GM19395 (cell line): ENCODE measurements around the gene PHACTR3.
"Not testable (repeated sequence)": the region's sequence is repeated elsewhere in the genome, so short reads cannot be mapped to it uniquely, and the experiment has no call there.

Experiments
- ATAC-seq: cut with Tn5 transposase; IDR thresholded peaks from one replicate; pipeline ENCODE4 v1.9.1; 2021; ENCODE audit warnings: mild to moderate bottlenecking, moderate library complexity; ENCODE audit not compliant: unreplicated experiment

Gene PHACTR3

DNA sequence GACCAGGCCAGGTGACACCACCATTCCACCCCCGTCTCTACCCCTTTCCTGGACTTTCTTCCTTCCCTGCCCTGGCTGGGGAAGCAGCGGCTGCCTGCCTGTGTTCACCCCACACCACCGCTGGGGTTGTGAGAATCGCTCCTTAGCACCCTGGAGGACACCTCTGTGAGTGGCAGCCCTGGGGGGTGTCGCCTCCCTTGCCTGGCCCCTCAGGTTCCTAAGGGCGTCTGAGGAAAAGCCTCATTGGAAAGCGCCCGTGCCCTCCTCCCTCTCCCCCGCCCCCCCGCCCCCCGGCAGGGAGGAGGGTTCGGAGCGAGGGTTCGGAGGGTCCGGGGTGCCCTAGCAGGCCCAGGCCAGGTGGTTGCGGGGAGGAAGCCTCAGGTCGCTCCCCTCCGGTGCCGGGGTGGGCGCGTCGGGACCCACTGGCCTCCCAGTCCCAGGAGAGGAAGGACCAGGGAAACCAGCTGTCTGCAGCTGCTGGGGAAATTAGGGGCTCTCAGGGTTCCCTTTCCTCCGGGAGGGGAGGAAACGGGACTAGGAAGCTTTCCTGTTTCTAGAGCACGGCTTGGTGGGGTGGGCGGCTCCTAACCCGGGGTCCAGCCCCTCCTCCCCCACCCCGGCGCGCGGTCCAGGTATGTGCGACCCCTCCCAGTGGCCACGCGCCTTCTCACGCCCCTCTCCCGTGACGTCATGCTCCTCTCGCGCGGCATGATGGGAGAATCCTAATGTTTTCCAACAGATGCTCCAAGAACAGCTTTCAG is at the start of gene PHACTR3:
TSS of gene PHACTR3 (plus strand) at position 760 of the 761 bp plus-strand sequence. CDS start 475 bp downstream, outside the sequence.
- no peak for ATAC-seq

DNA sequence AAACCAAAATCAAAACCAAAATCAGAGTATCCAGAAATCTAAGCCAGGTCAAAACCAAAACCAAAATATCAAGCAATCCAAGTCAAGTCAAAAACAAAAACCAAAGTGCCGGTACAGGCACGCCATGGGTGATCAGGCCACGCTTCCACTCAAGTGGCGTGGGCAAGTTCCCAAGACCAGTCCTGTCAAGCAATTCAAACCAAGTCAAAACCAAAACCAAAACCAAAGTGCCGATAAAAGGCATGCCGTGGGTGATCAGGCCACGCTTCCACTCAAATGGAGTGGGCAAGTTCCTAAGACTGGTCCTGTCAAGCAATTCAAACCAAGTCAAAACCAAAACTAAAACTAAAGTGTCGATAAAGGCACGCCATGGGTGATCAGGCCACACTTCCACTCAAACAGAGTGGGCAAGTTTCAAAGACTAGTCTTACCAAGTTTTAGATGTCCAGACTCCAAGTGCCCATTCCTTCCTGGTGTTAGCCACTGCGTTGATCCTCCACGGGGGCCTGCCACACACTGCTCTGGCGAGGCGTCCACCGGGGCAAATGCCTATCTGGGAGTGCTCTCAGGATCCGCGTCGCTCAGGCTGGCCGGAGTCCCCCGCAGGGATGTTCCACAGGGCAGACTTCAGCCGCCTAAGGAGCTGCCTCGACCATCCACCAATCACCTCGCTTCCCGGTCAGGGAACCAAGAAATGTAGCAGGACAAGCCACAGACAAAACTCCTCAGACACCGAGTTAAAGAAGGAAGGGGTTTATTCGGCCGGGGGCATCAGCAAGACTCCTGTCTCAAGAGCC is 46.4 kb upstream of the PHACTR3 start:
- not testable (repeated sequence) for ATAC-seq

GRCh38 chr20:59559024-59559817 is 45.1 kb upstream of the PHACTR3 start:
- no peak for ATAC-seq

- ATAC-seq = no peak
These were observed 44.5 kb upstream of the PHACTR3 start for GRCh38 chr20:59559863-59560262.

- ATAC-seq = no peak
These were observed 43.6 kb upstream of the PHACTR3 start for GRCh38 chr20:59560588-59561227.

GRCh38 chr20:59561228-59561605 is 43.1 kb upstream of the PHACTR3 start:
- no peak for ATAC-seq

- ATAC-seq = no peak
These were observed 42.6 kb upstream of the PHACTR3 start for GRCh38 chr20:59561614-59562277.

DNA sequence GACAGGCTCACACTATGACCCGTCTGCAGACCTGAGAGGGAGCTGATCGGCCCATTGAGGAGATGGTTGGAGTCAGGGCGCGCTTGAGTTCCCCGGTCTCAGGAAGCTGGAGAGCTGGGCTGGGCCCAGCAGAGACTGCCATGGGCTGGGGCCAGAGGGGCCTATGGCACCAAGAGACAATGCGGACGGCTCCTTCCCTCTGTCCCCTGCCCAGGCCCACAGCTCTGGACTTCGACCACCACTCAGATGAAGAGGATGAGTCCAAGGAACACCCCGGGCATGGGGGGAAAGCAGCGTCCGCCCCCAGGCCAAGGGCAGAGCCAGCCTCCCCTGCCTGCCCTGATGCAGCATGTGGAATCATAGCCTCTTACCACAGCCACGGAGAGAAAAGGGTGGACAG is 40.2 kb upstream of the PHACTR3 start:
- no peak for ATAC-seq

DNA sequence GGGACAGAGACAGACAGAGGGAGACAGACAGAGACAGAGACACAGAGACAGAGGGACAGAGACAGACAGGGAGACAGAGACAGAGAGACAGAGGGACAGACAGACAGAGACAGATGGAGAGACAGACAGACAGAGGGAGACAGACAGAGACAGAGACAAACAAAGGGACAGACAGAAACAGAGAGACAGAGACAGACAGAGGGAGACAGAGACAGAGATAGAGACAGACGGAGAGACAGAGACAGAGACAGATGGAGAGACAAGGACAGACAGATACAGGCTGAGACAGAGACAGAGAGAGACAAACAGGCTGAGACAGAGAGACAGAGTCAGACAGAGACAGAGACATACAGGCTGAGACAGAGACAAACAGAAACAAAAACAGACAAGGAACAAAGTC is 39.4 kb upstream of the PHACTR3 start:
- ATAC-seq = no peak

DNA sequence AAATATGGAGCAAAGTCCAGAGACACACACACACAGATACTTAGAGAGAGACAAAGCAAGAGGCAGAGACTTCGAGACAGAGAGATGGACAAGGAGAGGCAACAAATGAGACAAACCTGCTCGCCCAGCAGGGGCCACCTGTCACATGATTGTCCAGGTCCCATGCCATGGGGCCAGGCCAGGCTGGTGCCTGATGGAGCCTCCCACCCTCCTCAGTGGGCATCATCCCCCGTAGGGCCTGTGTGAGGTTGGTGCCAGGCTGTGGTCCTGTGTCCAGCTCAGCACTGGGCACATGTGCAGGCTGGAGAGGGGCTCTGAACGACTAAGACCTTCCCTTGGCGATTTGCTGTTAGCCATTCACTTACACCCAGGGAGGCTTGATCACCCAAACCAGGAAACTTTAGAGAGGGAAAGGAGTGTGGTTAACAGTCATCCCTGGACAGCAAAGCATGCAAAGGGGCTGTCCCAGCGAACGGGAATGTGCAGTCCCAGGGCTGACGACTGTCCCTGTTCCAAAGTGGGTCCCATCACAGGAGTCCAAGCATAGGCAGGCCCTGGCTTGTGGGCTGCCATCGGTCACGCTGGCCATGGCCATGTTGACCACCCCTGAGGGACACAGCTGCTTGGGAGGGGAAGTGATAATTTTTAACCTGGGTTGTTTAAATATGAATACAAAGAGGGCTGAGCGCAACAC is 38.4 kb upstream of the PHACTR3 start:
- ATAC-seq = no peak

- no peak for ATAC-seq
These were observed 37.5 kb upstream of the PHACTR3 start for GRCh38 chr20:59566631-59567524.

- ATAC-seq = no peak
These were observed 36.5 kb upstream of the PHACTR3 start for GRCh38 chr20:59567585-59568508.

DNA sequence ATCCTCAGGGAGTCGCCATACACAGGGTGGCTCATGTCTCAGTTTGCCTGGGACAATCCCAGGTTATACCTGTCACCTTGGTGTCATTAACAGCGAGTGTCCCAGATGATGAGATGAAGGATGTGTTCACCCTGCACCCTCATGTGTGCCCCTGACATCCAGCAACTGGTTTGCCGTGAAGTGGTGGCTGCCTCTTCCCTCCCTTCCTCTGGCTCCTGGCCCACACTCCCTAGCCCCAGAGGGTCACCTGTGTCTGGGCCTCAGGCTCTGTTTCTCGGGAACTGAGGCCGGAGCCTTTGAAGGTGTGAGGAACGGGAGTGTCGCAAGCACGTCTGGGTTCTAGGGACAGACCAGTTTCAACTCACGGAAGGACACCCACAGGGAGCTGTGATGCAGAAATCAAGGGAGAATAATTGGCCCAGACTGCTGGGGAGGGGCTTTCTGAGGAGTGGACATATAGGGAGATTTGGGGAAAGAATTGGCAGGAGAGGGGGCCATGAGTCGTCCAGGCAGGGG is 35.8 kb upstream of the PHACTR3 start:
- ATAC-seq = no peak

- ATAC-seq = no peak
These were observed 35.0 kb upstream of the PHACTR3 start for GRCh38 chr20:59569305-59569704.

DNA sequence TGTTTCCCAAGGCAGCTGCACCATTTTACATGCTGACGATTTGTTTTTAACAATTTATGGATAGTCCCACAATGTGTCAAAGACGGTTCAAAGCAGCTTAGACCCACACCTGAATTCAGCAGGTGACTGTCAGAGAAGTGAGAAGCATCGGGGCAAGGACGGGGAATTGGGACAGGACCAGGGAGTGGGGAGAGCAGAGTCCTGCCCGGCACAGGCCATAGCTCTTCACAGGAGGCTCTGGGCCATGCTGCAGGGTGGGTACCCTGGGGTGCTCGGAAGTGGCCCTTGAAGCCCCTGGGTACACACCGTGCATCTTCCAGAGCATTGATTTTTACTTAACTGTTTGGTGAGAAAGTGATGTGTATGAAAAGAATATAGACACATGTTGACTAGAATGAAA is 33.2 kb upstream of the PHACTR3 start:
- ATAC-seq = no peak

GRCh38 chr20:59571551-59572314 is 32.6 kb upstream of the PHACTR3 start:
- ATAC-seq = peak; percentile 81

DNA sequence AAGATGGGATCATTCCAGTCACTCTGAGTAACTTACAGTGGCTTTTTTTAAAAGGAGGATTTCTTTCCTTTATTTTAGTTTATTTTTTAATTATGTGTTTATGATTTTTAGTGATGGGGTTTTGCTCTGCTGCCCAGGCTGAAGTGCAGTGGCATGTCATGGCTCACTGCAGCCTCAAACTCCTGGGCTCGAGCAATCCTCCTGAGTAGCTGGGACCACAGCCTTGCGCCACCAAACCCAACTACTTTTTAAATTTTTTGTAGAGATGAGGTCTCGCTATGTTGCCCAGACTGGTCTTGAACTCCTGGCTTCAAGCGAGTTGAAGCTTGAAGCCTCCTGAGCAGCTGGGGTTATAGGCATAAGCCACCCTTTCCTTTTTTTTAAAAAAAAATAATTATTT is 31.8 kb upstream of the PHACTR3 start:
- no peak for ATAC-seq
